GM10248 (cell line): ENCODE data around the gene PSG6.
"Not testable (repeated sequence)": the region's sequence is repeated elsewhere in the genome, so short reads cannot be mapped to it uniquely, and the experiment has no call there.

ENCODE experiments used
- CTCF ChIA-PET: fragments of 300-600 bp; sonication (Branson Sonifier 250); formaldehyde crosslinking; extraction: SDS; loops from one replicate; lab custom pipeline; 2021; ENCODE audit warnings: antibody characterized with exemption; lab: Yijun Ruan, JAX
- POLR2A ChIA-PET: fragments of 350-650 bp; sonication (Branson Sonifier 250); formaldehyde crosslinking; extraction: SDS; loops from one replicate; lab custom pipeline; 2020; ENCODE audit warnings: antibody characterized with exemption; lab: Yijun Ruan, JAX
- DNase-seq: peaks from one replicate; pipeline ENCODE4 v3.0.0; 2012; ENCODE audit errors: extremely low spot score
- CTCF ChIP-seq: IDR thresholded peaks from 2 replicates; pipeline ENCODE4 v1.5.1; 2012; ENCODE audit warnings: mild to moderate bottlenecking, low read depth; ENCODE audit errors: extremely low read depth, missing control alignments, control extremely low read depth

PSG6 gene

DNA sequence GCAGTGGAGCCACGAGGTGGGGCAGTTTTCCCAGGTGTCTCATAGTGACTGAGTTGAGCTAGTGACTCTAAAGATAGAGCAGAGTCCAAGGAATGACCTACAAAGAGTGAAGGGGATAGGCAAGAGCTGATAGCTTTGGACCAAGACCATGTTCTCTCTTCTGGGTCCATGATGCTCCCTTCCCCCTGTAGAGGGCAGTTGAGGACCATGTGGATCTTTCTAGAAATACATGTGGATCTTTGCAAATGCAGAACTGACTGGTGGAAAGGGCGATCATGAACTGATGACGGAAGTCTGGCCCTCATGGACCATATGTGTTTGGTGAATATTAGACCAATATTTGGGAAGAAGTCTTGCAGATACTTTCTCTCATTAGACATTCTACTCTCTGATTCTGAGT is 45.1 kb downstream of the PSG6 start:
- CTCF ChIA-PET, result no interaction called here
- POLR2A ChIA-PET, result no interaction called here
- TF ChIP-seq CTCF, result no peak
- no peak for DNase-seq

GRCh38 chr19:42857544-42857867 is 60.2 kb downstream of the PSG6 start:
- TF ChIP-seq CTCF, result no peak
- no peak for DNase-seq
- POLR2A ChIA-PET, result no interaction called here
- CTCF ChIA-PET, result no interaction called here

- CTCF ChIA-PET, POLR2A ChIA-PET, DNase-seq: not testable (repeated sequence)
- peak; percentile 31 for TF ChIP-seq CTCF
Measured at GRCh38 chr19:42856866-42857543, 60.7 kb downstream of the PSG6 start.

GRCh38 chr19:42854745-42855144 is 62.9 kb downstream of the PSG6 start:
- DNase-seq, POLR2A ChIA-PET, CTCF ChIA-PET: not testable (repeated sequence)

GRCh38 chr19:42853231-42853630 is 64.5 kb downstream of the PSG6 start:
- POLR2A ChIA-PET, DNase-seq: not testable (repeated sequence)
- CTCF ChIA-PET, result interaction anchor here (1.0 to 1.3 kb wide), 2 partner anchors 8 to 32 kb away, joined by 3 read pairs; no protein-coding TSS in a partner anchor

- DNase-seq, POLR2A ChIA-PET: not testable (repeated sequence)
- CTCF ChIA-PET, result interaction anchor here (1.0 to 1.3 kb wide), 2 partner anchors 8 to 33 kb away, joined by 3 read pairs; no protein-coding TSS in a partner anchor
Measured at GRCh38 chr19:42852821-42853220, 64.9 kb downstream of the PSG6 start.
